ENCODE results near the gene GPRASP1. TPM values are rescaled to one million over a fixed set of nuclear protein-coding genes. Genes with fewer than 3 reads are reported as not detected.
"Not testable (repeated sequence)": the region's sequence is repeated elsewhere in the genome, so short reads cannot be mapped to it uniquely, and the experiment has no call there.

The GPRASP1 gene
- total RNA-seq, 2 donors from 2014 or later = 1.1 to 1.9 TPM

- not testable (repeated sequence) for H3K4me1 Mint-ChIP-seq (ENCODE audit: low read depth in 2 of 2); H3K9me3 Mint-ChIP-seq; DNase-seq (ENCODE audit: low spot score); H3K27ac Mint-ChIP-seq; H3K27me3 Mint-ChIP-seq; H3K4me3 Mint-ChIP-seq; ATAC-seq
- peaks cover 21% of the 10 kb centered on the region for H3K36me3 Mint-ChIP-seq
Measured at GRCh38 chrX:102667034-102667433, 15.8 kb downstream of the GPRASP1 start.

- no peak for ATAC-seq
- Mint-ChIP-seq H3K4me3 (no peak overlapping the region), H3K36me3 (peaks cover 21% of the 10 kb centered on the region), H3K27me3 (peaks cover 0 to 2% of the 10 kb centered on the region in 2 donors), H3K9me3 (no peaks in the 10 kb centered on the region), H3K27ac (no peak overlapping the region), H3K4me1 (ENCODE audit: low read depth in 2 of 2) (no peaks in the 10 kb centered on the region)
- no peak for DNase-seq (ENCODE audit: low spot score)
Measured at GRCh38 chrX:102669526-102669925, 18.2 kb downstream of the GPRASP1 start.

GRCh38 chrX:102672856-102673255, 21.6 kb downstream of the GPRASP1 start:
- DNase-seq (ENCODE audit: low spot score) (no peak), ATAC-seq (no peak)
- Mint-ChIP-seq H3K4me1 (ENCODE audit: low read depth in 2 of 2) (peaks cover 0 to 1% of the 10 kb centered on the region in 2 donors), H3K27me3 (no peaks in the 10 kb centered on the region), H3K36me3 (peaks cover 2% of the 10 kb centered on the region), H3K4me3 (no peak overlapping the region), H3K9me3 (no peaks in the 10 kb centered on the region), H3K27ac (no peak overlapping the region)

- H3K9me3 Mint-ChIP-seq; H3K27me3 Mint-ChIP-seq; ATAC-seq; H3K4me1 Mint-ChIP-seq (ENCODE audit: low read depth in 2 of 2); DNase-seq (ENCODE audit: low spot score); H3K4me3 Mint-ChIP-seq; H3K27ac Mint-ChIP-seq: not testable (repeated sequence)
- peaks cover 12% of the 10 kb centered on the region for H3K36me3 Mint-ChIP-seq
Measured at GRCh38 chrX:102677479-102677878, 26.2 kb downstream of the GPRASP1 start.

- peaks cover 17% of the 10 kb centered on the region for H3K36me3 Mint-ChIP-seq
- peaks cover 0 to 5% of the 10 kb centered on the region in 2 donors for H3K4me1 Mint-ChIP-seq (ENCODE audit: low read depth in 2 of 2)
- DNase-seq (ENCODE audit: low spot score) (no peak), ATAC-seq (no peak)
- no peaks in the 10 kb centered on the region for H3K27me3 Mint-ChIP-seq
- no peak overlapping the region for H3K4me3 Mint-ChIP-seq
- H3K27ac Mint-ChIP-seq = no peak overlapping the region
- H3K9me3 Mint-ChIP-seq = peaks cover 7% of the 10 kb centered on the region
Measured at GRCh38 chrX:102684772-102685520, 33.7 kb downstream of the GPRASP1 start.

- DNase-seq (ENCODE audit: low spot score) = no peak
- H3K9me3 Mint-ChIP-seq = no peaks in the 10 kb centered on the region
- peaks cover 0 to 8% of the 10 kb centered on the region in 2 donors for H3K27me3 Mint-ChIP-seq
- ATAC-seq = no peak
- no peak overlapping the region for H3K4me3 Mint-ChIP-seq
- no peaks in the 10 kb centered on the region for H3K36me3 Mint-ChIP-seq
- H3K4me1 Mint-ChIP-seq (ENCODE audit: low read depth in 2 of 2) = no peaks in the 10 kb centered on the region
- H3K27ac Mint-ChIP-seq = no peak overlapping the region
Measured at GRCh38 chrX:102694749-102695148, 43.5 kb downstream of the GPRASP1 start.

GRCh38 chrX:102696306-102696705, 45.0 kb downstream of the GPRASP1 start:
- ATAC-seq = no peak
- no peak overlapping the region for H3K27ac Mint-ChIP-seq
- H3K4me1 Mint-ChIP-seq (ENCODE audit: low read depth in 2 of 2) = no peaks in the 10 kb centered on the region
- no peaks in the 10 kb centered on the region for H3K9me3 Mint-ChIP-seq
- DNase-seq (ENCODE audit: low spot score) = no peak
- no peak overlapping the region for H3K4me3 Mint-ChIP-seq
- no peaks in the 10 kb centered on the region for H3K36me3 Mint-ChIP-seq
- H3K27me3 Mint-ChIP-seq = peaks cover 0 to 8% of the 10 kb centered on the region in 2 donors

GRCh38 chrX:102697494-102697893, 46.2 kb downstream of the GPRASP1 start:
- Mint-ChIP-seq H3K4me1 (ENCODE audit: low read depth in 2 of 2) (no peaks in the 10 kb centered on the region), H3K27ac (no peak overlapping the region), H3K9me3 (no peaks in the 10 kb centered on the region), H3K36me3 (no peaks in the 10 kb centered on the region), H3K27me3 (peaks cover 4 to 11% of the 10 kb centered on the region in 2 donors), H3K4me3 (no peak overlapping the region)
- ATAC-seq = no peak
- no peak for DNase-seq (ENCODE audit: low spot score)

Other genes starting within 250 kb of the GPRASP1 start
- gene NXF2B, start 211.5 kb upstream of the GPRASP1 start, total RNA-seq = not detected
- gene TCP11X2, start 179.7 kb upstream of the GPRASP1 start, total RNA-seq = not detected
- not detected for gene TMSB15A, start 134.7 kb upstream of the GPRASP1 start, total RNA-seq
- 1 to 10 TPM; 4.5 to 8.1 TPM for gene ARMCX5, start 52.0 kb upstream of the GPRASP1 start, total RNA-seq
- under 1 TPM in 1 of 2 donors, not detected in 1; 0.48 TPM for gene GPRASP2, start 61.0 kb downstream of the GPRASP1 start, total RNA-seq
- 1 to 10 TPM; 1.9 to 2.5 TPM for gene GPRASP3, start 69.3 kb downstream of the GPRASP1 start, total RNA-seq

Data from natural killer cell treated with Interleukin-12 subunit alpha and Interleukin-12 subunit beta and Interleukin-15 and Interleukin-18, amount 100 ng/mL, for 72 hours (primary cell).